HepG2 (cell line): Measurements from ENCODE around the gene NFS1. TPM values are rescaled to one million over a fixed set of nuclear protein-coding genes. Genes with fewer than 3 reads are reported as not detected.

Experiments used
- ELF1 ChIP-seq: sonication (generic); formaldehyde crosslinking; IDR thresholded peaks from 2 replicates; pipeline ENCODE4 v1.4.0; 2020; ENCODE audit warnings: missing genetic modification reagents
- FIP1L1 ChIP-seq: fragments of 200-400 bp; formaldehyde crosslinking; IDR thresholded peaks from 2 replicates; pipeline ENCODE4 v1.6.1; 2018; ENCODE audit warnings: low read depth, mild to moderate bottlenecking, low read length, moderate library complexity, borderline replicate concordance; ENCODE audit not compliant: insufficient read depth
- GATAD1 ChIP-seq: IDR thresholded peaks from 2 replicates; pipeline ENCODE4 v1.6.1; 2016; ENCODE audit warnings: missing genetic modification reagents, missing compliant biosample characterization
- HNF4A ChIP-seq: sonication (generic); formaldehyde crosslinking; IDR thresholded peaks from 2 replicates; pipeline ENCODE4 v1.4.0; 2020; ENCODE audit warnings: missing genetic modification reagents
- HNRNPUL1 ChIP-seq: fragments of 200-400 bp; formaldehyde crosslinking; IDR thresholded peaks from 2 replicates; pipeline ENCODE4 v1.6.1; 2017; ENCODE audit warnings: low read depth, mild to moderate bottlenecking, low read length, moderate library complexity
- KMT2A ChIP-seq: sonication (generic); formaldehyde crosslinking; IDR thresholded peaks from 2 replicates; pipeline ENCODE4 v1.4.0; 2020; ENCODE audit warnings: missing genetic modification reagents
- MAFF ChIP-seq: IDR thresholded peaks from 2 replicates; pipeline ENCODE4 v1.6.1; 2011; ENCODE audit warnings: low read depth, low read length, improper control_type of control experiment
- NKX3-1 ChIP-seq: sonication (generic); formaldehyde crosslinking; IDR thresholded peaks from 2 replicates; pipeline ENCODE4 v1.5.0; 2020; ENCODE audit warnings: missing genetic modification reagents
- PREB ChIP-seq: sonication (generic); formaldehyde crosslinking; IDR thresholded peaks from 2 replicates; pipeline ENCODE4 v1.4.0; 2020; ENCODE audit warnings: missing genetic modification reagents
- SMAD1 ChIP-seq: sonication (generic); formaldehyde crosslinking; IDR thresholded peaks from 2 replicates; pipeline ENCODE4 v1.4.0; 2020; ENCODE audit warnings: missing genetic modification reagents, low read depth, mild to moderate bottlenecking, borderline replicate concordance
- TEAD3 ChIP-seq: optimal IDR thresholded peaks from 2 replicates; pipeline ENCODE3; 2016; ENCODE audit warnings: borderline replicate concordance
- TOE1 ChIP-seq: sonication (generic); formaldehyde crosslinking; IDR thresholded peaks from 2 replicates; pipeline ENCODE4 v1.4.0; 2020; ENCODE audit warnings: mild to moderate bottlenecking, missing genetic modification reagents
- ZNF12 ChIP-seq: sonication (generic); formaldehyde crosslinking; IDR thresholded peaks from 2 replicates; pipeline ENCODE4 v1.5.0; 2020; ENCODE audit warnings: missing genetic modification reagents
- ZNF253 ChIP-seq: sonication (generic); formaldehyde crosslinking; IDR thresholded peaks from 2 replicates; pipeline ENCODE4 v1.8.0; 2022; ENCODE audit warnings: mild to moderate bottlenecking, missing genetic modification reagents, borderline replicate concordance
- ZNF274 ChIP-seq: sonication (generic); formaldehyde crosslinking; IDR thresholded peaks from 2 replicates; pipeline ENCODE4 v1.5.1; 2020; ENCODE audit warnings: mild to moderate bottlenecking, missing genetic modification reagents
- ZNF407 ChIP-seq: sonication (generic); formaldehyde crosslinking; IDR thresholded peaks from one replicate; pipeline ENCODE4 v1.5.1; 2020; ENCODE audit warnings: mild to moderate bottlenecking, missing genetic modification reagents; ENCODE audit errors: not compliant biosample characterization
- polyA plus RNA-seq, 8 experiments: library from polyadenylated mRNA; depleted of rRNA in 3 of 8; stranded (reverse) in 7 of 8; unstranded in 1 of 8; fragments of >200 nt; fragmentation: Illumina TruSeq in 4 of 8; extraction: Trizol in 4 of 8; gene quantifications; 2 replicates each; pipeline versions ENCODE4 v1.2.1 to v1.2.3, GENCODE V29; 2011 to 2016; ENCODE audit warnings: low read depth in 4 of 8, missing spikeins in 1 of 8, mixed read lengths in 1 of 8; ENCODE audit not compliant: insufficient read depth in 1 of 8
- total RNA-seq, 5 experiments: library from RNA; depleted of rRNA; stranded (reverse); fragments of >200 nt; fragmentation: Illumina TruSeq; extraction: Trizol; gene quantifications; 2 replicates each; pipeline ENCODE4 v1.2.3, GENCODE V29; 2016; ENCODE audit warnings: low read depth in 1 of 5
- TF ChIP-seq, protein P1 (sequence below): sonication (generic); formaldehyde crosslinking; IDR thresholded peaks from 2 replicates; pipeline ENCODE4 v1.4.0; 2020; ENCODE audit warnings: missing genetic modification reagents, borderline replicate concordance
- TF ChIP-seq, protein P2 (sequence below): sonication (generic); formaldehyde crosslinking; IDR thresholded peaks from 2 replicates; pipeline ENCODE4 v1.5.1; 2020; ENCODE audit warnings: missing genetic modification reagents, mild to moderate bottlenecking, borderline replicate concordance

The NFS1 gene
- total and polyA plus RNA-seq, 2 of the 13 experiments (the other 11 are each of a cell fraction or from before 2014, with no cell fraction given) = 65.9 to 88.1 TPM

DNA sequence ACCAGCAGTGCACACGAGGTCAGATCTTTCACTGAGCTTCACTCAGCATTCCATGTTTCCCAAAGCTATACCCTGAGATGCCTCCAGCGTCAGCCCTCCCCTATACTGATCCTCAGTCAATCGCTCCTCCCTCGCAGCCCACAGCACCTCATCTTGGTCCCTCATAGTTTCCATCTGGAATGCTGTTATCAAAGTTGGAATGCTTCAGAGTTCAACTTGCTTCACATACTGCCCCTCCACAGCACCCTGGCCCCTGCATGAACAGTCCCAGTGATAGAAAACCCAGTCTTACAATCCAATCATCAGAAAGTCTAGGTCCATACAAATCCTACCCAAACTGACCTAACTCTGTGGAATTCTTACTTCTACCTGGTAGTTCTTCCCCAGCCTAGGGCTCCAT, 63.5 kb downstream of the NFS1 start (continued):
- TF ChIP-seq PREB = no peak
- TF ChIP-seq SMAD1 (CRISPR knock-in tag) = no peak
- TF ChIP-seq HNRNPUL1 = no peak
- no peak for TF ChIP-seq MAFF
- peak; percentile 53 for TF ChIP-seq TEAD3 (CRISPR knock-in tag)
- TF ChIP-seq KMT2A = no peak
- no peak for TF ChIP-seq GATAD1
- TF ChIP-seq, protein P1, sequence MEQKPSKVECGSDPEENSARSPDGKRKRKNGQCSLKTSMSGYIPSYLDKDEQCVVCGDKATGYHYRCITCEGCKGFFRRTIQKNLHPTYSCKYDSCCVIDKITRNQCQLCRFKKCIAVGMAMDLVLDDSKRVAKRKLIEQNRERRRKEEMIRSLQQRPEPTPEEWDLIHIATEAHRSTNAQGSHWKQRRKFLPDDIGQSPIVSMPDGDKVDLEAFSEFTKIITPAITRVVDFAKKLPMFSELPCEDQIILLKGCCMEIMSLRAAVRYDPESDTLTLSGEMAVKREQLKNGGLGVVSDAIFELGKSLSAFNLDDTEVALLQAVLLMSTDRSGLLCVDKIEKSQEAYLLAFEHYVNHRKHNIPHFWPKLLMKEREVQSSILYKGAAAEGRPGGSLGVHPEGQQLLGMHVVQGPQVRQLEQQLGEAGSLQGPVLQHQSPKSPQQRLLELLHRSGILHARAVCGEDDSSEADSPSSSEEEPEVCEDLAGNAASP (CRISPR knock-in tag) = no peak
- peak; percentile 50; the same call in 1 of the 2 replicates for TF ChIP-seq HNF4A (CRISPR knock-in tag)
- no peak for TF ChIP-seq ZNF253 (CRISPR knock-in tag)
- TF ChIP-seq, protein P2, sequence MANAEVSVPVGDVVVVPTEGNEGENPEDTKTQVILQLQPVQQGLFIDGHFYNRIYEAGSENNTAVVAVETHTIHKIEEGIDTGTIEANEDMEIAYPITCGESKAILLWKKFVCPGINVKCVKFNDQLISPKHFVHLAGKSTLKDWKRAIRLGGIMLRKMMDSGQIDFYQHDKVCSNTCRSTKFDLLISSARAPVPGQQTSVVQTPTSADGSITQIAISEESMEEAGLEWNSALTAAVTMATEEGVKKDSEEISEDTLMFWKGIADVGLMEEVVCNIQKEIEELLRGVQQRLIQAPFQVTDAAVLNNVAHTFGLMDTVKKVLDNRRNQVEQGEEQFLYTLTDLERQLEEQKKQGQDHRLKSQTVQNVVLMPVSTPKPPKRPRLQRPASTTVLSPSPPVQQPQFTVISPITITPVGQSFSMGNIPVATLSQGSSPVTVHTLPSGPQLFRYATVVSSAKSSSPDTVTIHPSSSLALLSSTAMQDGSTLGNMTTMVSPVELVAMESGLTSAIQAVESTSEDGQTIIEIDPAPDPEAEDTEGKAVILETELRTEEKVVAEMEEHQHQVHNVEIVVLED (CRISPR knock-in tag) = 0 out of 2 replicates have a peak, but pooled peaks have one; percentile 11
- TF ChIP-seq ZNF12 (CRISPR knock-in tag) = no peak
- 0 out of 2 replicates have a peak, but pooled peaks have one; percentile 8 for TF ChIP-seq ELF1 (CRISPR knock-in tag)
- TF ChIP-seq FIP1L1 = no peak
- no peak for TF ChIP-seq ZNF274
- no peak for TF ChIP-seq TOE1 (CRISPR knock-in tag)
- no peak for TF ChIP-seq NKX3-1
- peak; percentile 43 for TF ChIP-seq ZNF407
